LNCaP clone FGC (cell line): ENCODE data around the gene TCF3.

ENCODE experiments used
- DNase-seq: peaks from one replicate; pipeline ENCODE4 v3.0.0-alpha.2; 2011; ENCODE audit warnings: low read depth
- H3K4me3 ChIP-seq: 2 replicates; pipeline ENCODE4 v1.5.1; 2011; ENCODE audit warnings: mild to moderate bottlenecking, low read depth, low read length, control low read depth
- CTCF ChIP-seq: IDR thresholded peaks from 2 replicates; pipeline ENCODE4 v1.5.1; 2012; ENCODE audit warnings: mild to moderate bottlenecking; ENCODE audit not compliant: control insufficient read depth, insufficient read depth; ENCODE audit errors: extremely low read depth

Gene TCF3

DNA sequence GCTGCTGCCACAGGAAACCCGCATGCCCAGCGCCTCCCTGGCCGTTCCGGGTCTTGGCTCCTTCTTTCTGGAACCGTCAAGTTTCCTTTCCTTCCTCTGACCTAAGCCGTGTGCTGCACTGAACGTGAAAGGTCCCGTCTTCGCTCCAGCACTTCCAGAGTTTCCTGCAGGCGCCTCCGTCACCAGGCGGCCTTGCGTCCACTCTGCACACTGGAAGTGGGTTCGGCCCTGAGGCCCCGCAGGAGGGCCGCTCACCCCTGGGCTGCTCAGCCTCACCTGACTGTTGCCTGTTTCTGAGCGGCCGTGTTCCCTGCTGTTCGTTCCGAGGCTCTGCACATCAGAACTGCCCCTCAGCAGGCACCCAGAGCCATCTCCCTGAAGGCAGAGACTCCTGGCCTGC, 72.0 kb downstream of the TCF3 start:
- no peak for TF ChIP-seq CTCF
- no peak overlapping the region for H3K4me3 ChIP-seq
- DNase-seq = no peak

DNA sequence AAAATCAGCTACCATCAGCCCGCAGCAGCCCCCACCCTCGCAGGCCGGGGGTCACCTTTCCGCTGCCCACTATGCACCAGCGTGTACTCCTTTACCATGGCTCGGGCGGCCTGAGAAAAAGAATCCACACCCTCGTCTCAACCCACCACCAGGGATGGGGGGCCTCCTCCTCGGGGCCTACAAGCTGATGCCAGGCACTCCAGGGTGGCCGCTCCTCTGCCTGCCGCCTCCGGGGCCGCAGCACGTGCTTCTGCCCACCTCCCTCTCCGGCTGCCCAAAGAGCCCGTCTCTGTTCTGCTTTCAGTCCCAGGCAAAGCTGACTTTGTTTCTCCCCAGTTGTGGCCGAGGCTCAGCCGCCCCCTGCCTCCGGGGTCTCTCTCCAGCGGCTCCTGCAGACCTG, 73.2 kb downstream of the TCF3 start:
- no peak for DNase-seq
- no peak overlapping the region for H3K4me3 ChIP-seq
- TF ChIP-seq CTCF = no peak

DNA sequence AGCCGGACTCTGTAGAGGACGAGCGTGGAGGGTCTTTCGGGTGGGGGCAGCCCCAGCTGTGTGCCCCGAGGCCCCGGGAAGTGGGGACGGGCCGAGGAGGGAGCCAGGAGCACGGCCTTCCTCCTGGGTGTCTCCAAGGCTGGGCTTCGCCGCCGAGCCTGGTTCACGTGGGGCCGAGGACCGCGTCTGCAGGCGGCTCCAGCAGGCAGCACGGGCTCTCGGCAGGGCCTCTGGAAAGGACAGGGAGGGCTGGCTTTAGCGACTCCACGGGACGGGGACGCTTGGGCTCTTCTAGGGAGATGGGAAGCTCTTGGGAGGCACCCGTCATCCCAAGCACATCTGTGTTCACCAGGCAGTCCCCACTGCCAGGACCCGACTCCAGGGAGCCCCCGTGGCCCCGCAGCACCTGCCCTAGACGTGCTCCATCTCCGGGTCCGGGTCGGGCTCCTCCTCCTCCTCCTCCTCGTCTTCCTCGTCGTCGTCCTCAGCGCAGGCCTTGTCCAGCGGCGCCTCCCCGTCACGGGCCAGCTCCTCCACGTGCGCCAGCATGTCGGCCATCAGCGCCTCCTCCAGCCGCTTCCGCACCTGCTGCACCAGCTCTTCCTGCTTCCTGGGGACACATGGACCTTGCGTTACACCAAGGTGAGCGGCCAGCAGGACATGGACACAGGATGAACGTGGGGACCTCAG, 74.3 kb downstream of the TCF3 start:
- no peak for TF ChIP-seq CTCF
- no peak for DNase-seq
- no peak overlapping the region for H3K4me3 ChIP-seq

DNA sequence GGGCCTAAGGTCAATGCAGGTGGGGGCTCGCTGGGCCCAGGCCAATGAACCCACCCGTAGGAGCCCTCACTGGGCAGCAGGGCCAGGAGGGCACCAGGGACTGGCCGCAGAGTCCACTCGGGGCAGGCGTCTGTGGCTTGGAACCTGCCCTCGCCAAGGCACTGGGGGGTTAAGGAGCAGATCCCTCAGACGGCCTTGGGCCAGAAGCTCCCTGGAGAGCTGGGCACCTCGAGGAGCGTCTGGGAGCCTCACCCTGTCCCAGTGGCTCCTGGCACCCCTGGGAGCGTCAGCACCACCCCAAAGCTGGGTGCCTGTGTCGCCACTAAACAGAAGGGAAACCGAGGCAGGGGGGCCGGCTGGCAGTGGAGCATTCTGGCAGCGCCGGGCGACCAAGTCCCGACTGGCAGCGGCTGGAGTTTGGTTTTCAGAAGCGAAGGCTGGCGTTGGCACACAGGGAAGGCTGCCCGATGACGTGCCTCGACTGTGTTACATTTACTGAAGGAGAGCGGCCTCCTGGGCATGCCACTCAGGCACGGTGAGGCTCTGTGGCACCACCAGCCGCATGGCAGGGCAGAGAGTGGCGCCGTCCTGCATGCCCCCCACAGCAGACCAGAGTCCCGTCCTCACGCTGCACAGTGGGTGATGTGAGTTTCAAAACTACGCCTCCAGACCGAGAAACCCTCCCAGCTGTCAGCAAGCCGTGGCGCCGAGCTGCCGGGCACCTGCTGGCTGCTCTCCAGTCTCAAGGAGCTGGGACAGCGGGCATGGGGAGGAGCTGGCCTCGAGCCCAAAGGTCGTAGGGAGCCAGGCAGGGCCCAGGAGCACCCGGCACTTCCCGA, 75.1 kb downstream of the TCF3 start:
- TF ChIP-seq CTCF = no peak
- no peak for DNase-seq
- H3K4me3 ChIP-seq = no peak overlapping the region

DNA sequence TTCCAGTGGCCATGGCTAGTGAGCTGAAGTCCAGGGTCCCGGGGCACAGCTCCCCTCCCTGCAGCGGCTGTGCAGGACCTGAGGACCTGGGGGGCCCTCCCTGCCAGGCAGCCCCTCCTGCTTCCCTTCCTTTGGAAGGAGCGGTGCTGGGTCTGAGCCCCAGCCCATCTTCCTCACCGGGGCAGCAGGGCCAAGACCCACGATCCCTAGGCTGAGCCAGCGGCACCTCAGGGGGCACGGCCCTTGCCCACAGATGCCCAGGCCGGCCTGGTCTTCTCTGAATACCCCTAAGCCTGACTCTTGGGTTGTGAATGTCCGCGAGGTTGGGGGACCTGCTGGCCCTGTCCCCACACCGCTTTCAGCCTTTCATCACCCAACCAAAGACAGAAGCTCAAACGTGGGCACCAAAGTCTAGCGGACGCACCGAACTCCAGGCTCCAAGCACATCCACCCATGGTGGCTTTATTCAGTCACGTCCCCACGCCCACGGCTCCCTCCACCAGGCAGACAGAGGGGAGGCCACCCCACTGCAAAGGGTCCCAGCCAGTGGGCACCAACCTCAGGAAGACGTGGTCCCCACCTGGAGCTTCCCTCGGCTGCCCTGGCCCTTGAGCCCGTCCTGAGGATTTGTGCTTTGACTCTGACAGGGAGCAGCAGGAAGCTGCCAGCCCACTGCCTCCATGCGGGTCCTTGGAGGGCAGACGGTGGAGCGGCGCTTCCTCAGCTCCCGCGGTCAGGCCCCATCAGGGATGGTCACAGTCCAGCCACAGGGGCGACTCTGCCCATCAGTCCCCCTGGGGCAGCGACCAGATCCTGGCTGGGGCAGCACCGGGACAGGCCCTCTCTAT, 75.9 kb downstream of the TCF3 start:
- no peak for DNase-seq
- no peak for TF ChIP-seq CTCF
- H3K4me3 ChIP-seq = no peak overlapping the region

- H3K4me3 ChIP-seq = no peak overlapping the region
- no peak for TF ChIP-seq CTCF
- DNase-seq = no peak
Measured at GRCh38 chr19:1575323-1576241, 76.8 kb downstream of the TCF3 start.
